GM21723 (cell line): ENCODE measurements around the gene LRRC8C.
A peak's percentile ranks its signal among the peaks of the same experiment; 100 is the strongest.
"Not testable (repeated sequence)": the region's sequence is repeated elsewhere in the genome, so short reads cannot be mapped to it uniquely, and the experiment has no call there.

Source experiments
- ATAC-seq: cut with Tn5 transposase; IDR thresholded peaks from one replicate; pipeline ENCODE4 v1.9.1; 2021; ENCODE audit warnings: mild to moderate bottlenecking, moderate library complexity; ENCODE audit not compliant: unreplicated experiment

Gene LRRC8C

GRCh38 chr1:89607586-89608318 is 25.2 kb upstream of the LRRC8C start:
- ATAC-seq = no peak

- no peak for ATAC-seq
Measured at GRCh38 chr1:89608319-89608983, 24.5 kb upstream of the LRRC8C start.

DNA sequence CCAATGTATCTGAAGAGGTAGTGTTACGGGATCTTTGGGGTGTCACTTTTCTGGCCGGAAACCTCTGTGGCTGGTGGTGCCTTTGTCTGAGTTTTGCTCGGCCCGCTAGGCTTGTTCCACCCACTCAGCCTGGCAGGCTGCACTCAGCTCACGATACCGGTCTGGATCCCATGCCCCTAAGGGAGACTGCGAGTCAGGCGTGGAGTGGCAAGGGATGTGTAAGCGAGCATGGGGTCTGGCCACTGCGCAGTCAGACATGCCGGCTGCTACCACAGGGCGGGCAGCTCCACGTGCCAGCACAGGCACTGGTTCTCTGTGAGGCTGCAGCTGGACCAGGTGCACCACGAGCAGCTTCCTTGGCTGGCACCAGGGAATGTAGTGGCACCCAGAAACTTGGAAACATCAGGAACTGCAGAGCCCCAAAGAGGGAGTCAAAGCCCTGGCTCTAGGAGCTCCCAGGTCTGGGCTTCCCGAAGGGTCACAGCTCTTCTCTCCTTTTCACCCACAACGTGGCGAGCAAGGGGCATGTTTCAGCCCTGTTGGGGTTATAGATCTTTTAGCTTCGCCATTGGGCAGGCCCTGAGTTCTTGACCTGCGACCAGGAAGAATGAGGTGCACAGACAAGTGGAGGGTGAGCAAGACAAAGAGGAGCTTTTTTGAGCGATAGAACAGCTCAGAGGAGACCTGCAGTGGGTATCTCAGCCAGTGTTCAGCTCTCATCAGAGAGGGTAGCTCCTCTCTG is 23.8 kb upstream of the LRRC8C start:
- ATAC-seq = no peak

DNA sequence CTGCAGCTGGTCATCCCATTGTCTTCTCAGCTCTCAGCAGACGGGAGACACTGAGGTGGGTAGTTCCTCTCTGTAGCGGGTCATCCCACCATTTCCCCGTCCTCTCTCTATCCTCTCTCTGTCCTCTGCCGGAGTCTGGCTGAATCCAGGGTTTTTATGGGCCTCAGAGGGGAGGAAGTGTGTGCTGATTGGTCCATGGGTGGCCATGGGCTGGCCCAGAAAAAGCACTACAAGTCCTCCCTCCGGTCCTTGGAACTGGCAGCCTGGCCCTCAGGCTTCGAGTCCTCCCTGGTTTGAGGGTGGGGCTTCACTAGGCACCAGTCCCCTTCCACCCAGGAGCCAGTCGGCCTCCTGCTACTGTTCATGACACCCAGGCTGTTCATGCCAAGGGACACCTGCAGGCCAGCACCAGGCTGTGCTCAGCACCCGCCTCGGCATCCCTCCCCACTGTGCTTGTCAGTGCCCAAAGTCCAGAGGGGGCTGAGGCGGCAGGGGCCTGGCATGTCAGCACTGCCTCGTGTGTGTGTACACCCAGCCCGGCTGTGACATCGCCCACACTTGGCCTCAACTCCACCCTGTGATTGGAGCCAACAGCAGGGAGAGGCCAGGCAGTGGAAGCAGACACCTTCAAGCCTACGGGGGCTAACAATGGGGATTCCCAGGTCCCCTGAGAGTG is 23.0 kb upstream of the LRRC8C start:
- ATAC-seq = no peak

DNA sequence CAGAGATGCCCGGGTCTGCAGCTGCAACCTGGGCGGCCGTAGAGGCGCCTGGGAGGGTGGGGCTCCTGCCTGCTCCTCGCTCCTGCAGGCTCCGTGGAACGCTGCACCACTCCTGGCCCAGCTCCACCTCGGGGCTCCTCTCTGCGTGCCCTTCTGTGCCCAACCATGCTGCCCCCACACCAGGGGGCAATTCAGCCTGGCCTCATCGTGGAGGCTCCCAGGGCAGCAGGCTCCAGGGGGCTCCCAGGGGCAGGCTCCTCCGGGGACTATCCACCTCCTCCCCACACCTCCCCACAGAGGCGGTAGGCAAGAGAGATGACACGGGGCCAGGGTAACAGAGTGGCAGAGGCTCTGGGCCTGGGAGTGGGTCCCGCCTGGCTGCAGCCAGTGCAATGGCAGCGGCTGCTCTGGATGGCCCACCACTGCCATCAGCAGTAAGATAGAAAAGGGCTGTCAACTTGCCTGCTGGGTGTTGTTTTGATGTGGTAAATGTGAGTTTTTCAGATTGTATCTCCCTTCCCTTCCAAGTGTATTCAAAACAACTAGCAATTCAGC is 22.4 kb upstream of the LRRC8C start:
- ATAC-seq = no peak

GRCh38 chr1:89611721-89612120 is 21.2 kb upstream of the LRRC8C start:
- peak; percentile 95 for ATAC-seq

- no peak for ATAC-seq
Measured at GRCh38 chr1:89613928-89614327, 19.0 kb upstream of the LRRC8C start.

- no peak for ATAC-seq
Measured at GRCh38 chr1:89615676-89616598, 17.0 kb upstream of the LRRC8C start.

DNA sequence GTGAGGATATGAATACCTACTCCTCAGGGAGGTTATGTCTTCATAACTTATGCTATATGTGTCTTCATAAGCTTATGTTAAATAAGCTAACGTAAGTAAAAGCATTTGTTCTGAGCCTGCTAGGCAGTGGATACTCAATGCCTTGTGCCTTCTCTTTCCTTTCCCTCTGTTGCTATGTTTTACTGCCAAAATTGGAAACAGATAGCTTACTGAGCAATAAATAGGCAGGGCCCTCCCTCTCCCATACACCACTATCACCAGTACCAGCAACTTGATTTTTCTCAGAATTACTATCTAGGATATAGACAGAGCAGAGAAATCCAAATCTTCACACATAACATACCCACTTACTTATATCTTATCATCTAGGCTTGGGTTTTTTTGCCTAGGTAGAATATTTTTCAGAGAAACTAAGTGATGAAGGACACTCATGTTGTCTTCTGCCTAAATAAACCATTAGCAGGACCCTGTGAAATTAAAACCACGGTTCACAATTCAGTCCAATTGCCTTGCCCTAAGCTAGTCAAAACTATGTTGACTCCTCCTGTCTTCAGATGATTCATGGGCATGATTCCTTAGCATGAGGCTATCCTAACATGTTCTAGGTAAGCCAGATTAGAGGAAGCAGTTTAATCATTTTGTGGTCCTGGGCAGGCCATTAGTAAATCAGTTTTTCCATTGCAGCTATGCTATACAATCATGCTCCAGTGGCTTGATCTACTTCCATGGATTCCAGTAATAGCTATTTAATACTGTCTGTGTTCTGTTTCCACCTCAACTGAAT is 15.9 kb upstream of the LRRC8C start:
- ATAC-seq = no peak

- no peak for ATAC-seq
Measured at GRCh38 chr1:89620664-89621063, 12.3 kb upstream of the LRRC8C start.

DNA sequence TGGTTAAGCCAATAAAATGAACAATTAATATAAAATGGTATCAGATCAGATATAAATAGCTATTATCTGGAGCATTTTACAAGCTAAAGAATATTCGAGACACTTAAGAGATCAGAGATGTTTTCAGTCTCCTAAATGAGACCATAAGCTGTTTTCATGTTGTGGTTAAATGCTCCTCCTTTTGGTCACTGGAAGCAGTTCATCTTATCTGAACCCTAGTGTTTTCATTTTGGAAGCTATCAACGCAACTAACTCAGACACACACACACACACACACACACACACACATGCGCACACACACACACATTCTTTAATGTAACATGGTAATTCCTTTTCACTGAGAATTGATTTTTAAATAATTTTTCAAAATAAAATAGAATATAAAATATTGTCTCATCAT is 10.0 kb upstream of the LRRC8C start:
- ATAC-seq = no peak

DNA sequence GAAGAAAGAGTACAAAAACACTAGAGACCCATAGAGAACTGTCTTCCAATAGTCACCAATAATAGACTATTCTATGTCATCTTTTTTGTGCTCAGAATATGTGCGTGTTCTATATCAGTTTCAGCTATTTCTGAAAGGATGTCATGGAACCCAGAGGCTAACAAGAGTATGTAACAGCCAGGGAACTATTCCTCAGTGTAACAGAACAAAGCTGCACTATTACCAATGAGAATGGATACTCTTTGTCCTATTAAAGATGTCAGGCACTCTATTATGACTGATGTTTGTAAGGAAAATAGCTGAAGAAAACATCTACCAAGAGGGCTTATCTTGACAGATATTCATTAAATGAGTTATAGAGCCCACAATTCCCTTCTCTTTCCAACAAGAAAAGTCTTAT is 8.6 kb upstream of the LRRC8C start:
- ATAC-seq = no peak

- ATAC-seq = no peak
Measured at GRCh38 chr1:89624715-89625323, 8.1 kb upstream of the LRRC8C start.

- ATAC-seq = no peak
Measured at GRCh38 chr1:89627596-89627962, 5.3 kb upstream of the LRRC8C start.

DNA sequence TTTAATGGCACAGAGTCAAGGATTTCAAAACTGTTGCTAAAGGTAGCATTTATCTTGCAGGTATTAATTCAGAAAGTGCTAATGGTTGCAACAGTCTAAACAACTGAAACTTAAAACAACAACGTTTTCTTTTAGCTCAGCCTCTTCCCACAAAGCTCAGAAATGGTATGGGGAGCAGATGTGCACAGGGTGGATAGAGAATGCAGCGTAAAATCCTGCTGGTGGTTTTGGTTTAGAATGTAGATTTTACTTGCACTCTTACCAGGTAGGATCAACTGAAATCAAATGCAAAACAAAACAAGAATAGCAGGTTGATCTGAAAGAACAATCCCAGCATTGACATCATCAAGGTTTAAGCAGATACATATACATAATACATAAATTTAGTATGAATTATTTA is 3.8 kb upstream of the LRRC8C start:
- ATAC-seq = no peak

GRCh38 chr1:89629600-89629999 is 3.3 kb upstream of the LRRC8C start:
- ATAC-seq = not testable (repeated sequence)

GRCh38 chr1:89630048-89630447 is 2.9 kb upstream of the LRRC8C start:
- ATAC-seq = no peak

DNA sequence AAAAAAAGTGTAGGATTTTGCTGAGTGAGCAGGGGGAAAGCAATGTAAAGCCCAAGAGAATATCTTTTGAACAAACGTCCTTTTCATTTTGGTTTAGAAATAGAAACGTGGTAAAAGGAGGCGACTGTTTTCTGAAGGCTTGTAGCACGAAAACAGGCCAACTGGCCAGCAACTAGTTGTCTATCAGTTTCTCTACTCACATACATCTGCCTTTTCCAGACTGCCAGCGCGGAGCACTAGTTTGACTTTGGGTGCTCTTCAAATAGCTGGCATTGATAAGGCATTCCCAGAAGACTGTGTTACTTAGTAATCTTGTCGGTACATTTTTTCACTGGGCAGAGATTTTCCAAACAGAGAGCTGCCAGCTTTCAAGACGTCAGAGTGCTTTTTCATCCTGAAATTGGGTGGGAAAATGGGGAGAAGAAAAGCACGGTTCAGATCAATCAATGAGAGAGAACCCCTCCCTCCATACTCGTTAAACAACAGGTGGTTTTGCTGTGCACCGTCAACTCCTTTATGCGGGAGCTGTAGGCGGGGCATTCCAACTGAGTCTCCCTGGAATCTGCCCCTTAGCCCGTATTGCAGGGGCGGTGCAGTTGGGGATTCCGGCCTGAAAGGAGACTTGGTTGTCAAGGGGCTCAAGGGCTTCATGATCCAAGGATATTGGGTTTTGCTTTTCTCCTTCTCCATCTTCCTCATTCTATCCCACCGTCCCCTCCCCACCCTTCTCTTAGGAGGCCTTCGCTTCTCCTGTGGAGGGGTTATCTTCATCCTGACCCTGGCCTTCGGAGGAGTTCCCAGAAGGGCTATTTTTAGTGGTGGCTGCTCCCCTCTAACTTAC is 884 bp upstream of the LRRC8C start:
- ATAC-seq = no peak
